Hepatocyte (in vitro differentiated cells): Measurements from ENCODE around the gene RSPH9.

Experiments
- CTCF ChIP-seq: fragments of 200-600 bp; sonication (generic); IDR thresholded peaks from 2 replicates; pipeline ENCODE4 v1.5.1; 2016; ENCODE audit warnings: antibody characterized with exemption, mild to moderate bottlenecking; ENCODE audit not compliant: poor library complexity
- EZH2 ChIP-seq: fragments of 200-600 bp; sonication (generic); IDR thresholded peaks from 2 replicates; pipeline ENCODE4 v1.6.1; 2016; ENCODE audit warnings: antibody characterized with exemption, mild to moderate bottlenecking, borderline replicate concordance

GRCh38 chr6:43644940-43645612 is at the start of gene RSPH9:
- no peak for TF ChIP-seq CTCF
- TF ChIP-seq EZH2: no peak
